CD4-positive, CD25-positive, alpha-beta regulatory T cell (primary cell): ENCODE data around the gene NHLRC1. TPM values are rescaled to one million over a fixed set of nuclear protein-coding genes. Genes with fewer than 3 reads are reported as not detected.
A peak's percentile ranks its signal among the peaks of the same experiment; 100 is the strongest.

ENCODE experiments used
- ATAC-seq, 2 donors: fragments of 150-1000 bp; cut with Tn5 transposase; one replicate each; pipeline ENCODE4 v1.10.0; 2021; ENCODE audit warnings: low read depth in 2 of 2, moderate number of reproducible peaks in 2 of 2, moderate library complexity in 1 of 2
- DNase-seq, 3 donors: peaks; one replicate each; pipeline versions ENCODE4 v3.0.0 to v3.0.0-alpha.2; 2012 to 2022; ENCODE audit warnings: mixed read lengths in 1 of 3
- H3K27ac ChIP-seq: one replicate; pipeline ENCODE4 v1.7.0; 2013; ENCODE audit warnings: mild to moderate bottlenecking, low read length; ENCODE audit not compliant: insufficient read depth, poor library complexity, severe bottlenecking
- H3K27me3 ChIP-seq: one replicate; pipeline ENCODE4 v1.7.0; 2013; ENCODE audit warnings: low read length; ENCODE audit not compliant: control insufficient read depth, insufficient read depth
- H3K36me3 ChIP-seq: one replicate; pipeline ENCODE4 v1.7.0; 2013; ENCODE audit warnings: mild to moderate bottlenecking, low read length, moderate library complexity; ENCODE audit not compliant: control insufficient read depth, insufficient read depth
- H3K4me1 ChIP-seq: 2 replicates; pipeline ENCODE4 v1.7.0; 2013; ENCODE audit warnings: mild to moderate bottlenecking, low read length; ENCODE audit not compliant: insufficient read depth, control insufficient read depth, poor library complexity, severe bottlenecking
- H3K4me3 ChIP-seq: one replicate; pipeline ENCODE4 v1.7.0; 2013; ENCODE audit warnings: low read depth, mild to moderate bottlenecking, low read length, moderate library complexity
- H3K9me3 ChIP-seq, 2 experiments: 1 replicate in 1 of 2; 2 replicates in 1 of 2; pipeline ENCODE4 v1.7.0; 2013; ENCODE audit warnings: low read length in 2 of 2, mild to moderate bottlenecking in 1 of 2, moderate library complexity in 1 of 2; ENCODE audit not compliant: control insufficient read depth in 2 of 2
- H3K27ac Mint-ChIP-seq, 3 donors: one replicate each; pipeline ENCODE4 v1.8.0; 2020 to 2022; ENCODE audit warnings: mild to moderate bottlenecking in 3 of 3, mixed read lengths in 3 of 3, moderate library complexity in 2 of 3
- H3K27me3 Mint-ChIP-seq: one replicate; pipeline ENCODE4 v1.8.0; 2022; ENCODE audit warnings: mild to moderate bottlenecking, mixed read lengths
- H3K36me3 Mint-ChIP-seq: one replicate; pipeline ENCODE4 v1.8.0; 2020; ENCODE audit warnings: mixed read lengths
- H3K4me1 Mint-ChIP-seq, 4 donors: one replicate each; pipeline ENCODE4 v1.8.0; 2020 to 2022; ENCODE audit warnings: mixed read lengths in 4 of 4, mild to moderate bottlenecking in 1 of 4
- H3K4me3 Mint-ChIP-seq, 4 donors: one replicate each; pipeline ENCODE4 v1.8.0; 2020 to 2022; ENCODE audit warnings: mild to moderate bottlenecking in 4 of 4, mixed read lengths in 4 of 4, moderate library complexity in 3 of 4
- H3K9me3 Mint-ChIP-seq, 7 donors: one replicate each; pipeline ENCODE4 v1.8.0; 2020 to 2022; ENCODE audit warnings: mixed read lengths in 7 of 7, mild to moderate bottlenecking in 3 of 7, moderate library complexity in 2 of 7
- polyA plus RNA-seq, 4 donors: library from polyadenylated mRNA; unstranded; fragments of 300-500 nt; fragmentation: Illumina TruSeq; gene quantifications; one replicate each; pipeline ENCODE4 v1.2.3, GENCODE V29; 2021
- total RNA-seq: library from RNA; stranded (reverse); gene quantifications from one replicate; pipeline ENCODE4 v1.2.3, GENCODE V29; 2022

NHLRC1 gene
- total and polyA plus RNA-seq, 5 donors from 2014 or later: 0.67 to 2.3 (median 1.9) TPM

GRCh38 chr6:18115356-18115755 is 7.1 kb downstream of the NHLRC1 start:
- Mint-ChIP-seq H3K4me1 (peaks cover 0 to 7% (median under 1%) of the 10 kb centered on the region in 4 donors), H3K4me3 (no peak overlapping the region)

DNA sequence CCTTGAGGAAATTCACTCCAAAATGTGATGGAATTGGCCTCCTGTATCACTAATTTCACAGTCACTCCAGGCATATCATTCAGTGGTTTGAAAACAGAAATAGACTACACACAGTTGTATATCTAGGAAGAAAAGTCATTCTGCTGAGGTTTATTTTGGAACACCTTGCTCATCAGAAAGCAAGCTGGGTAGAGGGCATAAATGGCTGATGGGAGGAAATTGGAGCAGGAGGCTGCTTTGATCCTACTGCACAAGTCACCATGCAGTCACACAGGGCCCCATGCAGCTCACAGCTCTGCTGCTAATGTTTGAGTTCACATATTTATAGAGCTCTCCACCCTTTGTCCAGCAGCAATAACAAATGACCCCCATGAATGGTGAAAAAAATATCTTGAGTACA is 12.3 kb downstream of the NHLRC1 start:
- peaks cover 15% of the 10 kb centered on the region for H3K27me3 Mint-ChIP-seq
- Histone ChIP-seq H3K4me3 (no peak overlapping the region), H3K27ac (no peak overlapping the region), H3K36me3 (no peaks in the 10 kb centered on the region), H3K27me3 (peaks cover 2% of the 10 kb centered on the region), H3K9me3 (peaks cover 6% of the 10 kb centered on the region in 2 experiments), H3K4me1 (no peaks in the 10 kb centered on the region)
- peaks cover 0 to 14% (median 7%) of the 10 kb centered on the region in 7 donors for H3K9me3 Mint-ChIP-seq
- H3K4me3 Mint-ChIP-seq: no peak overlapping the region
- no peak overlapping the region for H3K27ac Mint-ChIP-seq
- ATAC-seq: no peak
- H3K36me3 Mint-ChIP-seq: no peaks in the 10 kb centered on the region
- DNase-seq: no peak
- H3K4me1 Mint-ChIP-seq: no peaks in the 10 kb centered on the region

More at GRCh38 chr6:18115356-18115755, 7.1 kb downstream of the NHLRC1 start:
- no peaks in the 10 kb centered on the region for H3K4me1 ChIP-seq
- Mint-ChIP-seq H3K36me3 (no peaks in the 10 kb centered on the region), H3K9me3 (peaks cover 0 to 6% (median 0%) of the 10 kb centered on the region in 7 donors), H3K27me3 (peaks cover 4% of the 10 kb centered on the region), H3K27ac (peak overlapping the region in 1 of 3 donors; percentile 26)
- no peaks in the 10 kb centered on the region for H3K36me3 ChIP-seq
- peaks cover 7% of the 10 kb centered on the region for H3K27me3 ChIP-seq
- ATAC-seq (no peak), DNase-seq (peak in 1 of 3 donors; percentile 16)
- H3K4me3 ChIP-seq: no peak overlapping the region
- H3K9me3 ChIP-seq: peaks cover 0 to 2% of the 10 kb centered on the region in 2 experiments
- no peak overlapping the region for H3K27ac ChIP-seq

DNA sequence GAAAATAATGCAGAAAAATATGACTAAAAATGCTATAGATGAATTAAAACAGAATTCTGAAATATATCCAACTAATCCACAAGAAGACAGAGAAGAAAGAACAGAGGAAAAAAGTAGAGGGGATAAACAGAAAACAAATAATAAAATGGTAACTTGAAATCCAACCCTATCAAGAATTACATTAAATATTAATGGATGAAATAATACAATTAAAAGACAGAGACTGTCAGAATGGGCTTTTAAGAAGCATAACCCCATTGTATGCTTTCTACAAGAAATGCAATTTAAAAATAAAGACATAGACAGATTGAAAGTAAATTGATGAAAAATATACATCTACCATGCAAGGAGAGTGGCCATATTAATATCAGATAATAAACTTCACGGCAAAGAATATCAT is 15.4 kb downstream of the NHLRC1 start:
- Histone ChIP-seq H3K36me3 (no peaks in the 10 kb centered on the region), H3K4me1 (no peaks in the 10 kb centered on the region), H3K27me3 (no peaks in the 10 kb centered on the region), H3K27ac (no peak overlapping the region), H3K4me3 (no peak overlapping the region), H3K9me3 (peaks cover 6% of the 10 kb centered on the region in 2 experiments)
- peaks cover 0 to 14% (median 7%) of the 10 kb centered on the region in 7 donors for H3K9me3 Mint-ChIP-seq
- H3K4me1 Mint-ChIP-seq: no peaks in the 10 kb centered on the region
- no peak overlapping the region for H3K4me3 Mint-ChIP-seq
- ATAC-seq (no peak), DNase-seq (no peak)
- H3K36me3 Mint-ChIP-seq: no peaks in the 10 kb centered on the region
- peaks cover 20% of the 10 kb centered on the region for H3K27me3 Mint-ChIP-seq
- no peak overlapping the region for H3K27ac Mint-ChIP-seq

GRCh38 chr6:18102783-18103509 is 19.5 kb downstream of the NHLRC1 start:
- no peaks in the 10 kb centered on the region for H3K36me3 ChIP-seq
- H3K4me1 ChIP-seq: no peaks in the 10 kb centered on the region
- no peaks in the 10 kb centered on the region for H3K27me3 ChIP-seq
- peaks cover 15% of the 10 kb centered on the region for H3K27me3 Mint-ChIP-seq
- peaks cover 6% of the 10 kb centered on the region in 2 experiments for H3K9me3 ChIP-seq
- no peaks in the 10 kb centered on the region for H3K36me3 Mint-ChIP-seq
- no peak overlapping the region for H3K4me3 ChIP-seq
- no peaks in the 10 kb centered on the region for H3K4me1 Mint-ChIP-seq
- ATAC-seq (no peak), DNase-seq (no peak)
- H3K27ac ChIP-seq: no peak overlapping the region
- peaks cover 0 to 14% (median 7%) of the 10 kb centered on the region in 7 donors for H3K9me3 Mint-ChIP-seq
- H3K4me3 Mint-ChIP-seq: no peak overlapping the region
- H3K27ac Mint-ChIP-seq: no peak overlapping the region

GRCh38 chr6:18101873-18102272 is 20.6 kb downstream of the NHLRC1 start:
- peaks cover 0 to 3% of the 10 kb centered on the region in 2 experiments for H3K9me3 ChIP-seq
- H3K4me3 ChIP-seq: no peak overlapping the region
- DNase-seq (no peak), ATAC-seq (no peak)
- Mint-ChIP-seq H3K27ac (no peak overlapping the region), H3K9me3 (peaks cover 0 to 9% (median 6%) of the 10 kb centered on the region in 7 donors), H3K4me3 (no peak overlapping the region), H3K27me3 (peaks cover 15% of the 10 kb centered on the region), H3K4me1 (no peaks in the 10 kb centered on the region), H3K36me3 (no peaks in the 10 kb centered on the region)
- no peak overlapping the region for H3K27ac ChIP-seq
- no peaks in the 10 kb centered on the region for H3K27me3 ChIP-seq
- no peaks in the 10 kb centered on the region for H3K4me1 ChIP-seq
- no peaks in the 10 kb centered on the region for H3K36me3 ChIP-seq

GRCh38 chr6:18101271-18101670 is 21.2 kb downstream of the NHLRC1 start:
- H3K4me3 ChIP-seq: no peak overlapping the region
- ATAC-seq (no peak), DNase-seq (no peak)
- no peaks in the 10 kb centered on the region for H3K36me3 ChIP-seq
- Mint-ChIP-seq H3K27me3 (peaks cover 15% of the 10 kb centered on the region), H3K36me3 (no peaks in the 10 kb centered on the region), H3K27ac (no peak overlapping the region), H3K9me3 (peaks cover 0 to 9% (median 5%) of the 10 kb centered on the region in 7 donors), H3K4me1 (no peaks in the 10 kb centered on the region), H3K4me3 (no peak overlapping the region)
- no peak overlapping the region for H3K27ac ChIP-seq
- H3K9me3 ChIP-seq: peaks cover 0 to 3% of the 10 kb centered on the region in 2 experiments
- H3K4me1 ChIP-seq: no peaks in the 10 kb centered on the region
- no peaks in the 10 kb centered on the region for H3K27me3 ChIP-seq

DNA sequence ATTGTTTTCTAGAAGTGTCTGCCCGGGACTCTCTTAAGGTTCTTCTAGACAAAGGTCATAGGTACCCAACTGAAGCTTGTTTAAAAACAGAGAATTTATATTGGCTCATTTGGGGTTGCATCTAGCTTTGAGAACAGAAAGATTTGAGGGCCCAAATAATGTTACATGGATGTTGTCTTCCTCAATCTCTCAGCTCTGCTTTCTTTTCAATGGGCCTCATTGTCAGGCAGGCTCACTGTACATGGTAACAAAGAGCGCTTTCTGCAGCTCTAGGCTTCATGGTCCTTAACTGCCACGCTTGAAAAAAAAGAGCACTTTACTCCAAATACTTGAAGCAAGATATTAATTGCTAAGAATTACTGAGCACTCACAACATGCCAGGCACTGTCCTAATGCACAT is 22.2 kb downstream of the NHLRC1 start:
- Histone ChIP-seq H3K36me3 (no peaks in the 10 kb centered on the region), H3K27ac (no peak overlapping the region), H3K4me3 (no peak overlapping the region), H3K4me1 (no peaks in the 10 kb centered on the region), H3K27me3 (no peaks in the 10 kb centered on the region), H3K9me3 (no peaks in the 10 kb centered on the region)
- Mint-ChIP-seq H3K4me1 (no peaks in the 10 kb centered on the region), H3K4me3 (no peak overlapping the region), H3K36me3 (no peaks in the 10 kb centered on the region), H3K27ac (no peak overlapping the region), H3K27me3 (peaks cover 9% of the 10 kb centered on the region), H3K9me3 (peaks cover 0 to 5% (median 0%) of the 10 kb centered on the region in 7 donors)
- ATAC-seq (no peak), DNase-seq (no peak)

DNA sequence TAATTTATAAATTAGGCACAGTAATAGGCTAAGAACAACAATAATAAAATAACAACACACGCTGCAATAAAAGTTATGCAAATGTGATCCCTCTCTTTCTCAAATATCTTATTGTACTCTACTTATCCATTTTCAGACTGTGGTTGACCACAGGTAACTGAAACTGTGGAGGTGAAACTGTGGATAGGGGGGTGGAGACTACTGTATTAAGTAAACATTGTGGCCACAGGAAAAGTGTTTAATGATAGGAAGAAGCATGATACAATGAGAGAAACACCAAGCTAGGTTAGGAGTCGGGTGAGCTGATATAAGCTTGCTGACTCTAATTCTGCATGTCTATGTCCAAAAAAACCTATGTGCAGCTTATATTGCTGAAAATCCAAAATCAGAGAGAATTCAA is 23.0 kb downstream of the NHLRC1 start:
- ATAC-seq (no peak), DNase-seq (no peak)
- Histone ChIP-seq H3K4me3 (no peak overlapping the region), H3K27me3 (no peaks in the 10 kb centered on the region), H3K27ac (no peak overlapping the region), H3K9me3 (no peaks in the 10 kb centered on the region), H3K4me1 (no peaks in the 10 kb centered on the region), H3K36me3 (no peaks in the 10 kb centered on the region)
- Mint-ChIP-seq H3K9me3 (peaks cover 0 to 5% (median 0%) of the 10 kb centered on the region in 7 donors), H3K27me3 (peaks cover 6% of the 10 kb centered on the region), H3K36me3 (no peaks in the 10 kb centered on the region), H3K27ac (no peak overlapping the region), H3K4me1 (no peaks in the 10 kb centered on the region), H3K4me3 (no peak overlapping the region)
